Peyer's patch (tissue), 4 donors: ENCODE results near the gene TGFBR2. TPM values are rescaled to one million over a fixed set of nuclear protein-coding genes. Genes with fewer than 3 reads are reported as not detected.

ENCODE experiments used
- DNase-seq, 3 donors: peaks; one replicate each; pipeline ENCODE4 v3.0.0-alpha.2; 2017 to 2019
- H3K27ac ChIP-seq, 4 donors: fragments of 200-600 bp; sonication (generic); one replicate each; pipeline ENCODE4 v1.5.1; 2016 to 2019
- H3K27me3 ChIP-seq, 2 donors: fragments of 200-600 bp; sonication (generic); one replicate each; pipeline ENCODE4 v1.5.1; 2019
- H3K36me3 ChIP-seq, 3 donors: fragments of 200-600 bp; sonication (generic); one replicate each; pipeline ENCODE4 v1.5.1; 2016 to 2019
- H3K4me1 ChIP-seq, 4 donors: fragments of 200-600 bp; sonication (generic); one replicate each; pipeline ENCODE4 v1.5.1; 2016 to 2019
- H3K4me3 ChIP-seq, 4 donors: fragments of 200-600 bp; sonication (generic); 1 replicate in 3 of 4; 2 replicates in 1 of 4; pipeline ENCODE4 v1.5.1; 2016 to 2019; ENCODE audit warnings: mild to moderate bottlenecking in 1 of 4
- H3K9me3 ChIP-seq, 4 donors: fragments of 200-600 bp; sonication (generic); one replicate each; pipeline ENCODE4 v1.5.1; 2016 to 2019; ENCODE audit warnings: mild to moderate bottlenecking in 1 of 4
- POLR2A ChIP-seq, 2 donors: fragments of 450-650 bp; IDR thresholded peaks; one replicate each; pipeline ENCODE4 v1.5.1; 2017; ENCODE audit warnings: antibody characterized with exemption in 2 of 2, mild to moderate bottlenecking in 2 of 2, moderate library complexity in 2 of 2
- total RNA-seq, 4 donors: library from RNA; depleted of rRNA; stranded (reverse); fragments of >200 nt; gene quantifications; one replicate each; pipeline ENCODE4 v1.1.0, GENCODE V29; 2016
- TF ChIP-seq, protein P1 (sequence below), 6 experiments: fragments of 450-650 bp in 4 of 6; fragments of 200-600 bp in 2 of 6; sonication (generic) in 1 of 6; IDR thresholded peaks; one replicate each; pipeline ENCODE4 v1.5.1; 2017 to 2019; ENCODE audit warnings: antibody characterized with exemption in 6 of 6, mild to moderate bottlenecking in 3 of 6, moderate library complexity in 1 of 6

The TGFBR2 gene
- total RNA-seq, 4 donors from 2014 or later: 51.8 to 127 (median 105) TPM

GRCh38 chr3:30707825-30708224 is 101.4 kb downstream of the TGFBR2 start:
- Histone ChIP-seq H3K27ac (no peak overlapping the region), H3K27me3 (no peaks in the 10 kb centered on the region), H3K4me3 (no peak overlapping the region), H3K4me1 (no peaks in the 10 kb centered on the region), H3K36me3 (no peaks in the 10 kb centered on the region), H3K9me3 (no peaks in the 10 kb centered on the region)
- TF ChIP-seq POLR2A (IDR thresholded peaks at IDR 0.05): no peak
- DNase-seq: no peak

DNA sequence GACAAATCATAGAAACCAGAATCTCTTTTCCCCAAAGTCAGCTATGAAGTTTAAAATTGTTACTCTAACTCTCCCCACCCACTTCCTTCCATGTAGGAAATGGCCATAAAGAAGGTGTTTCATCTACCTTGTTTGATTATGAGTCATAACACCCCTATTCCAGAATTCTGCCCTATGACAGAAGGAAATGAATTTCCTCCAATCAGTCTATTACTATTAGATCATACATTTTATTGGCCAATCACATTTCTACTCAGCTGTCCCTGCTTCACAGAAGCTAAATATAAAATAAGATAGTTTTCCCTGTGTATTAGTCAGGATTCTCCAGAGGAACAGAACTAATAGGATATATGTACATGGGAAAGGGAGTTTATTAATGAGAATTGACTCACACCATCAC is 102.1 kb downstream of the TGFBR2 start:
- TF ChIP-seq, protein P1, sequence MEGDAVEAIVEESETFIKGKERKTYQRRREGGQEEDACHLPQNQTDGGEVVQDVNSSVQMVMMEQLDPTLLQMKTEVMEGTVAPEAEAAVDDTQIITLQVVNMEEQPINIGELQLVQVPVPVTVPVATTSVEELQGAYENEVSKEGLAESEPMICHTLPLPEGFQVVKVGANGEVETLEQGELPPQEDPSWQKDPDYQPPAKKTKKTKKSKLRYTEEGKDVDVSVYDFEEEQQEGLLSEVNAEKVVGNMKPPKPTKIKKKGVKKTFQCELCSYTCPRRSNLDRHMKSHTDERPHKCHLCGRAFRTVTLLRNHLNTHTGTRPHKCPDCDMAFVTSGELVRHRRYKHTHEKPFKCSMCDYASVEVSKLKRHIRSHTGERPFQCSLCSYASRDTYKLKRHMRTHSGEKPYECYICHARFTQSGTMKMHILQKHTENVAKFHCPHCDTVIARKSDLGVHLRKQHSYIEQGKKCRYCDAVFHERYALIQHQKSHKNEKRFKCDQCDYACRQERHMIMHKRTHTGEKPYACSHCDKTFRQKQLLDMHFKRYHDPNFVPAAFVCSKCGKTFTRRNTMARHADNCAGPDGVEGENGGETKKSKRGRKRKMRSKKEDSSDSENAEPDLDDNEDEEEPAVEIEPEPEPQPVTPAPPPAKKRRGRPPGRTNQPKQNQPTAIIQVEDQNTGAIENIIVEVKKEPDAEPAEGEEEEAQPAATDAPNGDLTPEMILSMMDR (IDR thresholded peaks at IDR 0.05): no peak
- no peak for TF ChIP-seq POLR2A (IDR thresholded peaks at IDR 0.05)
- H3K27ac ChIP-seq: no peak overlapping the region

GRCh38 chr3:30710017-30710416 is 103.6 kb downstream of the TGFBR2 start:
- Histone ChIP-seq H3K36me3 (no peaks in the 10 kb centered on the region), H3K9me3 (no peaks in the 10 kb centered on the region), H3K4me1 (no peaks in the 10 kb centered on the region), H3K4me3 (no peak overlapping the region), H3K27me3 (no peaks in the 10 kb centered on the region), H3K27ac (no peak overlapping the region)
- TF ChIP-seq POLR2A (IDR thresholded peaks at IDR 0.05): no peak
- TF ChIP-seq, protein P1 (IDR thresholded peaks at IDR 0.05): no peak
- DNase-seq: no peak

More for the DNA sequence above, 102.1 kb downstream of the TGFBR2 start:
- H3K4me1 ChIP-seq: no peaks in the 10 kb centered on the region
- DNase-seq: no peak
- H3K27me3 ChIP-seq: no peaks in the 10 kb centered on the region
- no peaks in the 10 kb centered on the region for H3K9me3 ChIP-seq
- no peak overlapping the region for H3K4me3 ChIP-seq
- no peaks in the 10 kb centered on the region for H3K36me3 ChIP-seq

DNA sequence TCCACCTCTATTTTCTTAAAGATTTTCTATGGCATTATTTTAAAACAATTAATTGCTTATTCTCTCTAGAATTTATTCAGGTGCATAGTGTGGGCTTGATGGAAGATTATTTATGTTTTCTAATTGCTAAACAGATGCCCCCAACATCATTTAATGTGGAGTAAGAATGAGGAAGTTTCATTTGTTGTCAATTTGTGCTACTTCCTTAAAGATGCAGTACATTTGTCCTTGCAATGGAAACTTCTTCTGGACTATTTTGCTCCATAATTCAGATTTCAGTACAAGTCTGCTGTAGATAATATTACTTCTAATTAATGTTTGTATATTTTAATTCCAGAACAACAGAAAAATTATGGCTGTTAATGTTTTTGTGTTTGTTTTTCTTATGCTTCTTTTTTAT is 104.8 kb downstream of the TGFBR2 start:
- TF ChIP-seq POLR2A (IDR thresholded peaks at IDR 0.05): no peak
- TF ChIP-seq, protein P1 (IDR thresholded peaks at IDR 0.05): no peak

DNA sequence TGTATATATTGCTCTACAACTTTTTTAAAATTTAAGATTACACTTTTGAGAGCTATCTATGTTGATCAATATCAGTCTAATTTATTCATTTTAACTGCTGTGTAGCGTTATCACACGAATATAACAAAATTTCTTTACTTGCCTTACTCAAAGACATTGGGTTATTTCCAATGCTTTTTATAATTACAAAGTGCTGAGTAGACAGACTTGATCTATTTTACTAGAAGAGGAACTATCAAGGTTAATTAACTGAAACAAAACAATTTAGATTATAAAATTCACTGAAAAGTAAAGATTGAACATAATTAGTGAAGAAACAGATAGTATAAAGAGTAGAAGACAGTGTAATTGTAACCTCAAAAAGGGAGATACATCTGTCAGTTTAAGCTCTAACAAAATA is 105.5 kb downstream of the TGFBR2 start:
- Histone ChIP-seq H3K9me3 (no peaks in the 10 kb centered on the region), H3K4me3 (no peak overlapping the region), H3K27ac (no peak overlapping the region), H3K4me1 (no peaks in the 10 kb centered on the region), H3K27me3 (no peaks in the 10 kb centered on the region), H3K36me3 (no peaks in the 10 kb centered on the region)
- DNase-seq: no peak
- no peak for TF ChIP-seq POLR2A (IDR thresholded peaks at IDR 0.05)
- TF ChIP-seq, protein P1 (IDR thresholded peaks at IDR 0.05): no peak

More for the DNA sequence above, 104.8 kb downstream of the TGFBR2 start:
- Histone ChIP-seq H3K4me1 (no peaks in the 10 kb centered on the region), H3K9me3 (no peaks in the 10 kb centered on the region), H3K4me3 (no peak overlapping the region), H3K27me3 (no peaks in the 10 kb centered on the region), H3K27ac (no peak overlapping the region), H3K36me3 (no peaks in the 10 kb centered on the region)
- DNase-seq: no peak

- Histone ChIP-seq H3K27ac (no peak overlapping the region), H3K9me3 (no peaks in the 10 kb centered on the region), H3K36me3 (no peaks in the 10 kb centered on the region), H3K4me3 (no peak overlapping the region), H3K4me1 (no peaks in the 10 kb centered on the region), H3K27me3 (no peaks in the 10 kb centered on the region)
- no peak for DNase-seq
- TF ChIP-seq, protein P1 (IDR thresholded peaks at IDR 0.05): no peak
- TF ChIP-seq POLR2A (IDR thresholded peaks at IDR 0.05): no peak
Measured at GRCh38 chr3:30712991-30713390, 106.6 kb downstream of the TGFBR2 start.
